Measurements from ENCODE around the gene GALNT6.

- TF ChIP-seq, protein P1, sequence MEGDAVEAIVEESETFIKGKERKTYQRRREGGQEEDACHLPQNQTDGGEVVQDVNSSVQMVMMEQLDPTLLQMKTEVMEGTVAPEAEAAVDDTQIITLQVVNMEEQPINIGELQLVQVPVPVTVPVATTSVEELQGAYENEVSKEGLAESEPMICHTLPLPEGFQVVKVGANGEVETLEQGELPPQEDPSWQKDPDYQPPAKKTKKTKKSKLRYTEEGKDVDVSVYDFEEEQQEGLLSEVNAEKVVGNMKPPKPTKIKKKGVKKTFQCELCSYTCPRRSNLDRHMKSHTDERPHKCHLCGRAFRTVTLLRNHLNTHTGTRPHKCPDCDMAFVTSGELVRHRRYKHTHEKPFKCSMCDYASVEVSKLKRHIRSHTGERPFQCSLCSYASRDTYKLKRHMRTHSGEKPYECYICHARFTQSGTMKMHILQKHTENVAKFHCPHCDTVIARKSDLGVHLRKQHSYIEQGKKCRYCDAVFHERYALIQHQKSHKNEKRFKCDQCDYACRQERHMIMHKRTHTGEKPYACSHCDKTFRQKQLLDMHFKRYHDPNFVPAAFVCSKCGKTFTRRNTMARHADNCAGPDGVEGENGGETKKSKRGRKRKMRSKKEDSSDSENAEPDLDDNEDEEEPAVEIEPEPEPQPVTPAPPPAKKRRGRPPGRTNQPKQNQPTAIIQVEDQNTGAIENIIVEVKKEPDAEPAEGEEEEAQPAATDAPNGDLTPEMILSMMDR (IDR thresholded peaks at IDR 0.05): no peak
- no peak for TF ChIP-seq POLR2A (IDR thresholded peaks at IDR 0.05)
These were observed 12.0 kb upstream of the GALNT6 start for GRCh38 chr12:51403159-51403558.

Measured in testis (tissue), 2 donors.